Measurements from ENCODE around the gene ANTXR1. TPM values are rescaled to one million over a fixed set of nuclear protein-coding genes. Genes with fewer than 3 reads are reported as not detected.

The ANTXR1 gene
- total RNA-seq, 1 experiment from 2014 or later: 25.7 TPM

DNA sequence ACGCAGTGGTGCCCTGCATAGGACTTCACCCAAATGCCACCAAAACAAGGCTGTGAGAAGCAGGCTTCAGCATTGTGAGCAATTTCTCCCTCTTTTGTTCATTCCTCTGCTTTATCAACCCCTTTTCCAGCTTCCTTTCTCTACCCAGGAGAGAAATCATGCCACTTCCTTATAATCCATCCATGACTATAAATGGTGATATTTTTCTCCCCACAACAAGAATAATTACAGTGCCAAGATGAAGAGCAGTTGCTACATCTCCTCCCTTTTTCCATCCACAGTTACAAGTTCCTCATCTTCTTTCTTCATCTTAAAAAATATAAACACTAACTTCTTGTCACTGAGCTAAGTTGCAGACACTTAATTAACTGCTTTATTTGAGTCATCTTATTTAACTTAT, 167.2 kb downstream of the ANTXR1 start (continued):
- no peak for TF ChIP-seq CTCF (IDR thresholded peaks at IDR 0.05 in 2 of 3, conservative IDR thresholded peaks at IDR 0.05 in 1 of 3; ENCODE audit: borderline replicate concordance in 1 of 3, insufficient read depth in 1 of 3, low read depth in 2 of 3, low read length in 2 of 3)
- TF ChIP-seq EZH2 (IDR thresholded peaks at IDR 0.05): no peak
- no peak for TF ChIP-seq YY1 (IDR thresholded peaks at IDR 0.05; ENCODE audit: extremely low read depth, insufficient replicate concordance, low read depth, low read length)
- no peak for TF ChIP-seq EZH2phosphoT487 (IDR thresholded peaks at IDR 0.05; ENCODE audit: borderline replicate concordance)
- TF ChIP-seq MAX (IDR thresholded peaks at IDR 0.05): no peak
- TF ChIP-seq JUND (IDR thresholded peaks at IDR 0.05): no peak

GRCh38 chr2:69180974-69181373, 168.0 kb downstream of the ANTXR1 start:
- CTCF ChIA-PET: no interaction called here
- POLR2A ChIA-PET: no interaction called here
- Histone ChIP-seq H3K4me2 (ENCODE audit: low read length) (no peak overlapping the region), H3K79me2 (ENCODE audit: insufficient read depth, low read length) (no peaks in the 10 kb centered on the region), H4K20me1 (ENCODE audit: insufficient read depth) (no peaks in the 10 kb centered on the region), H3K27ac (ENCODE audit: low read depth, low read length) (no peak overlapping the region), H2AFZ (ENCODE audit: low read depth, low read length, poor library complexity, severe bottlenecking) (no peak overlapping the region), H3K4me3 (replicated peaks in 1 of 2; ENCODE audit: low read depth in 1 of 2, low read length in 2 of 2) (no peak overlapping the region), H3K36me3 (ENCODE audit: control insufficient read depth in 1 of 2, insufficient read depth in 2 of 2, low read length in 2 of 2) (peaks cover 0 to 4% of the 10 kb centered on the region in 2 experiments; a peak in 1 of 4 replicates), H3K9me2 (ENCODE audit: insufficient read depth) (no peaks in the 10 kb centered on the region), H3K4me1 (ENCODE audit: control insufficient read depth in 1 of 2, insufficient read depth in 2 of 2, low read length in 2 of 2) (peaks cover 11 to 18% of the 10 kb centered on the region in 2 experiments), H3K9me3 (ENCODE audit: control insufficient read depth in 1 of 2, insufficient read depth in 1 of 2, low read depth in 1 of 2, low read length in 2 of 2) (no peaks in the 10 kb centered on the region), H3K9ac (ENCODE audit: low read length) (no peak overlapping the region), H3K27me3 (ENCODE audit: insufficient read depth, low read length) (no peaks in the 10 kb centered on the region)
- DNase-seq (ENCODE audit: low read depth, low spot score) (no peak), ATAC-seq (no peak)
- intact Hi-C loops (cut with micrococcal nuclease): no loop called here
- RAD21 ChIA-PET (ENCODE audit: low non-redundant PET in 1 of 2, low total read pairs in 2 of 2, uncharacterized antibody in 2 of 2, unreplicated experiment in 2 of 2): no interaction called here
- BruUV-seq (replicated peaks): no TSS peak
- TF ChIP-seq YY1 (IDR thresholded peaks at IDR 0.05; ENCODE audit: extremely low read depth, insufficient replicate concordance, low read depth, low read length) (no peak), FOSL1 (IDR thresholded peaks at IDR 0.05; ENCODE audit: low read depth) (no peak), CTCF (IDR thresholded peaks at IDR 0.05 in 2 of 3, conservative IDR thresholded peaks at IDR 0.05 in 1 of 3; ENCODE audit: borderline replicate concordance in 1 of 3, insufficient read depth in 1 of 3, low read depth in 2 of 3, low read length in 2 of 3) (no peak), POLR2AphosphoS5 (IDR thresholded peaks at IDR 0.05; ENCODE audit: low read depth, low read length) (no peak), MAX (IDR thresholded peaks at IDR 0.05) (no peak), EGR1 (IDR thresholded peaks at IDR 0.05; ENCODE audit: low read depth) (no peak), TCF7L2 (IDR thresholded peaks at IDR 0.05; ENCODE audit: borderline replicate concordance, extremely low read depth, insufficient read depth, insufficient read length) (no peak), ELF1 (IDR thresholded peaks at IDR 0.05; ENCODE audit: borderline replicate concordance, low read depth) (no peak), CEBPB (IDR thresholded peaks at IDR 0.05; ENCODE audit: low read depth) (no peak), EZH2phosphoT487 (IDR thresholded peaks at IDR 0.05; ENCODE audit: borderline replicate concordance) (no peak), RAD21 (IDR thresholded peaks at IDR 0.05; ENCODE audit: low read depth) (no peak), REST (IDR thresholded peaks at IDR 0.05; ENCODE audit: low read depth) (no peak), CBX3 (IDR thresholded peaks at IDR 0.05; ENCODE audit: low read depth) (no peak), EZH2 (IDR thresholded peaks at IDR 0.05) (no peak), JUND (IDR thresholded peaks at IDR 0.05) (no peak)
- TF ChIP-seq, protein P1, sequence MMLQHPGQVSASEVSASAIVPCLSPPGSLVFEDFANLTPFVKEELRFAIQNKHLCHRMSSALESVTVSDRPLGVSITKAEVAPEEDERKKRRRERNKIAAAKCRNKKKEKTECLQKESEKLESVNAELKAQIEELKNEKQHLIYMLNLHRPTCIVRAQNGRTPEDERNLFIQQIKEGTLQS (IDR thresholded peaks at IDR 0.05): no peak

Measured in HCT116 (cell line).